ENCODE data around the gene C3.
A peak's percentile ranks its signal among the peaks of the same experiment; 100 is the strongest.

C3 gene

DNA sequence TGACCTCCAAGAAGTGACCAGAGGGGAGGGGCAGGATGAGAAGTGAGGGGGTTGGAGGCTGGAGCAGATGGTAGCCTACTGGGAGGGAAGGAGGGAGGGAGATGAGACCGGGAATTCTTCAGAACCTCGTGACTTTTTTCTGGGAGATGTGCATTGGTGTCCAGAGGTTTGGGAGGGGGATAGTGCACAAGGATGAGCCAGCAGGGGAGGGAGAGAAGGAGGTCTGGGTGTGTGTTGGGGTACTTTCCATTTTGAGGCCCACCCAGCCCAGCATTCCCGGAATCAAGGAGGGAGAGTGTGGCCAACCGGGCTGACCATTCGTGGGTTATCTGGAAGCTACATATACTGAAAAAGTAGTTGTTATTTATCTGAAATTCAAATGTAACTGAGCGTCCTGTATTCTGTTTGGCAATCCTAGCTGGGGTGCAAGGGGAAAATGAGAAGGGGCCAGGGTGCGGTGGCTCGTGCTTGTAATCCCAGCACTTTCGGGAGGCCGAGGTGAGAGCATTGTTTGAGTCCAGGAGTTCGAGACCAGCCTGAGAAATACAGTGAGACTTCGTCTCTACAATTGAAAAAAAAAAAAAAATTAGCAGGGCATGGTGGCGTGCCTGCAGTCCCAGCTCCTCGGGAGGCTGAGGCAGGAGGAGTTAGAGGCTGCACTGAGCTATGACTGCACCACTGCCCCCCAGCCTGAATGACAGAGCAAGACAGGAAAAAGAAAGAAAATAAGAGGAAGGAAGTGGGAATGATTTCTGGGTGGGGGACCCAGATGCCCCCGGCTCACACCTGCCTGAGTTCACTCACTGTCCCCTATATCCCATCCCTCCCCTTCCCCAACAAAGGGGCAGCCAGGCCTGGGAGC, 4.4 kb upstream of the C3 start:
- Histone ChIP-seq H3K36me3 (ENCODE audit: control insufficient read depth, insufficient read depth, low read length, severe bottlenecking) (no peaks in the 10 kb centered on the region), H3K9ac (ENCODE audit: low read length) (no peak overlapping the region), H3K27me3 (replicated peaks; ENCODE audit: control insufficient read depth, insufficient read depth, low read length) (no peaks in the 10 kb centered on the region), H3K4me3 (ENCODE audit: low read length) (no peak overlapping the region), H3K9me3 (ENCODE audit: control insufficient read depth, low read length) (peaks cover 2% of the 10 kb centered on the region), H3K4me1 (ENCODE audit: control insufficient read depth, insufficient read depth, low read length) (peaks cover 37% of the 10 kb centered on the region)
- no peak for DNase-seq (ENCODE audit: low read depth)

DNA sequence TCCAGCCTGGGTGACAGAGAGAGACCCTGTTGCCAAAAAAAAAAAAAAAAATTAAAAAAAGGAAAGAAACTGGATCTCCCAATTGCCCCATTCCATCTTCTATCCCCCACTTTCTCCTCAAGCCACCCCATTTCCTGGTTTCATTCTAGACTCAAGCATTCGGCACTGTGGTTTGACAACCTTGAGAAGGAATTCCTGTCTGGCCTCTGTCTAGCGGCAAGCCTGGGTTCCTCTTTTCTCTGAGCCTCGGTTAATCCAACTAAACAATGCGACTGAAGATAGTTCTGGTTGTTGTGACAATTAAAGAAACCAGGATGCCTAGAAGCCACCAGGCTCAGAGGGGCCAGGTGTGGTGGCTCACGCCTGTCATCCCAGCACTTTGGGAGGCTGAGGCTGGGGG, 3.3 kb upstream of the C3 start:
- Histone ChIP-seq H3K9ac (ENCODE audit: low read length) (peak overlapping the region; percentile 6), H3K4me1 (ENCODE audit: control insufficient read depth, insufficient read depth, low read length) (peaks cover 41% of the 10 kb centered on the region), H3K9me3 (ENCODE audit: control insufficient read depth, low read length) (peaks cover 2% of the 10 kb centered on the region), H3K36me3 (ENCODE audit: control insufficient read depth, insufficient read depth, low read length, severe bottlenecking) (no peaks in the 10 kb centered on the region), H3K4me3 (ENCODE audit: low read length) (no peak overlapping the region), H3K27me3 (replicated peaks; ENCODE audit: control insufficient read depth, insufficient read depth, low read length) (no peaks in the 10 kb centered on the region)
- DNase-seq (ENCODE audit: low read depth): peak; percentile 20

DNA sequence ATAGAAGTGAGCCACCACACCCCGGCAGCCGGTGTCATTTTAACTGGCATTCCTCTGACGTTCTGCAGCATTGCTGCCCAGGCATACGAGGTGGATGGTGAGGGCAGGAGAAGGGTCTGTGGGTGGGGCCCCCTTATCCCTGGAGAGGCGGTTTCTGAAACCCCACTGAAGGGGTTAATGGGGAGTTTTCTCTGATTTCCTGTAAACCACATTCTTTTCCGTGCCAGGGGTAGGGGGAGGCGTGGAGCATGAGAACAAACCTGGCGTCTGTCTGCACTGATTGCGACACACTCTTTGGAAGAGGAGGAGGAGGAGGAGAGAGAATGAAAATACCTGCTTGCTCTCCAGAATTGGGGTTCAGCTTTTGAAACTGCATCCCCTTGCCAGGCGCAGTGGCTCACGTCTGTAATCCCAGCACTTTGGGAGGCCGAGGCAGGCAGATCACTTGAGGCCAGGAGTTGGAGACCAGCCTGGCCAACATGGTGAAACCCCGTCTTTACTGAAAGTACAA, 2.7 kb upstream of the C3 start:
- Histone ChIP-seq H3K9me3 (ENCODE audit: control insufficient read depth, low read length) (peaks cover 2% of the 10 kb centered on the region), H3K4me1 (ENCODE audit: control insufficient read depth, insufficient read depth, low read length) (peaks cover 41% of the 10 kb centered on the region), H3K27me3 (replicated peaks; ENCODE audit: control insufficient read depth, insufficient read depth, low read length) (no peaks in the 10 kb centered on the region), H3K9ac (ENCODE audit: low read length) (peak overlapping the region; percentile 56), H3K36me3 (ENCODE audit: control insufficient read depth, insufficient read depth, low read length, severe bottlenecking) (no peaks in the 10 kb centered on the region), H3K4me3 (ENCODE audit: low read length) (peak overlapping the region; percentile 58)
- DNase-seq (ENCODE audit: low read depth): peak; percentile 73

DNA sequence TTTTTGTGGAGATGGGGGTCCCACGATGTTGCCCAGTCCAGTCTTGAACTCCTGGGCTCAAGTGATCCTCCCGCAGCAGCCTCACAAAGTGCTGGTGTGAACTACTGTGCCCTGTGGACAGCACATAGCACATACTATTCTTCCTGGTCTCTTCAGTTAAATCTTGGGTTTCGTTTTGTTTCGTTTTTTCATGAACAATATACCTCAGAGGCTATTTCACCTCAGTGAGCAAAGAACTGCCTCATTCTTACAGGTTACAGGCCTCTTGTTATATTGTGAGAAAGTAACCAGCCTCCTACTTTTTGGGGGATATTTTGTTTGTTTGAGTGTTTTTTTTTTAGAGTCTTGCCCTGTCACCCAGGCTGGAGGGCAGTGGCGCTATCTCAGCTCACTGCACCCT, 1.3 kb upstream of the C3 start:
- Histone ChIP-seq H3K27me3 (replicated peaks; ENCODE audit: control insufficient read depth, insufficient read depth, low read length) (no peaks in the 10 kb centered on the region), H3K4me1 (ENCODE audit: control insufficient read depth, insufficient read depth, low read length) (peaks cover 41% of the 10 kb centered on the region), H3K9me3 (ENCODE audit: control insufficient read depth, low read length) (no peaks in the 10 kb centered on the region), H3K9ac (ENCODE audit: low read length) (no peak overlapping the region), H3K36me3 (ENCODE audit: control insufficient read depth, insufficient read depth, low read length, severe bottlenecking) (peaks cover 12% of the 10 kb centered on the region), H3K4me3 (ENCODE audit: low read length) (no peak overlapping the region)
- no peak for DNase-seq (ENCODE audit: low read depth)

DNA sequence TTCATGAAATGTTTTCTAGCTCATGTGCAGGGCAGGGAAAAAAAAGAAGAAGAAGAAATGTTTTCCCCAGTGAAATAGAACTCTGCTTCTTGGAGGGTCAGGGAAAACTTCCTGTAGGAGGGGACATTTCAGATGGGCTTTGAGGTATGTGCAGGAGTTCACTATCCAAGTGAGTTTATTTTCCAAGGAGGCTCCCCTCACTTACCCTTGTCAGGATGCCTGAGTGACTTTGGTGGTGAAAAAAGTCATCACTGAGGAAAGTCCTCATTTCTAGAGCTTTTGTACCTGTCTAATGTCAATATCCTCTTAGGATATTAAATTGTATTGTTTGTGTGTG, 656 bp upstream of the C3 start:
- H3K4me3 ChIP-seq (ENCODE audit: low read length): peak overlapping the region; percentile 9
- peak overlapping the region; percentile 46 for H3K9ac ChIP-seq (ENCODE audit: low read length)
- no peak for DNase-seq (ENCODE audit: low read depth)
- peaks cover 41% of the 10 kb centered on the region for H3K4me1 ChIP-seq (ENCODE audit: control insufficient read depth, insufficient read depth, low read length)
- H3K36me3 ChIP-seq (ENCODE audit: control insufficient read depth, insufficient read depth, low read length, severe bottlenecking): peaks cover 18% of the 10 kb centered on the region
- no peaks in the 10 kb centered on the region for H3K9me3 ChIP-seq (ENCODE audit: control insufficient read depth, low read length)
- H3K27me3 ChIP-seq (replicated peaks; ENCODE audit: control insufficient read depth, insufficient read depth, low read length): no peaks in the 10 kb centered on the region

DNA sequence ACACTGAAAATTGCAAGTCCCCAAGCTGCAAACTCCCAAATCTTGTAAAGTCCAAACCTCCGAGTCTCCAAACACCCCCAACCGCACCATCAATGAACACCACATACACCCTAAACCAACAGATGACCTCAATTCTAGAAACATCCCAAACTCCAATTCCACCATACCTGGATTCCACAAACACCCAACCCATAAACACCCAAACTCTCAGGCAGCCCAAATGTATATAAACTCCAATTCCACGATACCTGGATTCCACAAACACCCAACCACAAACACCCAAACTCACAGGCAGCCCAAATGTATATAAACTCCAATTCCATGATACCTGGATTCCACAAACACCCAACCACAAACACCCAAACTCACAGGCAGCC, 470 bp downstream of the C3 start:
- no peak for DNase-seq (ENCODE audit: low read depth)
- Histone ChIP-seq H3K4me1 (ENCODE audit: control insufficient read depth, insufficient read depth, low read length) (peaks cover 41% of the 10 kb centered on the region), H3K36me3 (ENCODE audit: control insufficient read depth, insufficient read depth, low read length, severe bottlenecking) (peaks cover 23% of the 10 kb centered on the region)

DNA sequence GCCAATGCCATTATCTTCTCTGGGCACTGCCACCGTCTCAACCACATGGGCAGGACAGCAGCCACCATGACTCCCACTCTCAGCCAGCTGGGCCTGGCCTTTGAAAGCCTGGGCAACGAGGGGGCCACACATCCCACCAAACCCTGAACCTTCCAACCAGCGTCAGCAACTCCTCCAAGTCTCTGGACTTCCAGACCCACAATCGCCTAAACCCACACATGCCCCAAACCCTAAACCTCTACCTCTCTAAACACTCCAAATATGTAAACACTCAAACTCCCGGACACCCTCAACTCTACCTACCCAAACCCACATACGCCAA, 949 bp downstream of the C3 start:
- Histone ChIP-seq H3K9ac (ENCODE audit: low read length) (peak overlapping the region; percentile 80), H3K9me3 (ENCODE audit: control insufficient read depth, low read length) (no peaks in the 10 kb centered on the region), H3K36me3 (ENCODE audit: control insufficient read depth, insufficient read depth, low read length, severe bottlenecking) (peaks cover 23% of the 10 kb centered on the region), H3K4me1 (ENCODE audit: control insufficient read depth, insufficient read depth, low read length) (peaks cover 41% of the 10 kb centered on the region), H3K27me3 (replicated peaks; ENCODE audit: control insufficient read depth, insufficient read depth, low read length) (no peaks in the 10 kb centered on the region), H3K4me3 (ENCODE audit: low read length) (peak overlapping the region; percentile 84)
- DNase-seq (ENCODE audit: low read depth): no peak

More for the DNA sequence above, 470 bp downstream of the C3 start:
- Histone ChIP-seq H3K4me3 (ENCODE audit: low read length) (peak overlapping the region; percentile 84), H3K27me3 (replicated peaks; ENCODE audit: control insufficient read depth, insufficient read depth, low read length) (no peaks in the 10 kb centered on the region), H3K9ac (ENCODE audit: low read length) (peak overlapping the region; percentile 80), H3K9me3 (ENCODE audit: control insufficient read depth, low read length) (no peaks in the 10 kb centered on the region)

DNA sequence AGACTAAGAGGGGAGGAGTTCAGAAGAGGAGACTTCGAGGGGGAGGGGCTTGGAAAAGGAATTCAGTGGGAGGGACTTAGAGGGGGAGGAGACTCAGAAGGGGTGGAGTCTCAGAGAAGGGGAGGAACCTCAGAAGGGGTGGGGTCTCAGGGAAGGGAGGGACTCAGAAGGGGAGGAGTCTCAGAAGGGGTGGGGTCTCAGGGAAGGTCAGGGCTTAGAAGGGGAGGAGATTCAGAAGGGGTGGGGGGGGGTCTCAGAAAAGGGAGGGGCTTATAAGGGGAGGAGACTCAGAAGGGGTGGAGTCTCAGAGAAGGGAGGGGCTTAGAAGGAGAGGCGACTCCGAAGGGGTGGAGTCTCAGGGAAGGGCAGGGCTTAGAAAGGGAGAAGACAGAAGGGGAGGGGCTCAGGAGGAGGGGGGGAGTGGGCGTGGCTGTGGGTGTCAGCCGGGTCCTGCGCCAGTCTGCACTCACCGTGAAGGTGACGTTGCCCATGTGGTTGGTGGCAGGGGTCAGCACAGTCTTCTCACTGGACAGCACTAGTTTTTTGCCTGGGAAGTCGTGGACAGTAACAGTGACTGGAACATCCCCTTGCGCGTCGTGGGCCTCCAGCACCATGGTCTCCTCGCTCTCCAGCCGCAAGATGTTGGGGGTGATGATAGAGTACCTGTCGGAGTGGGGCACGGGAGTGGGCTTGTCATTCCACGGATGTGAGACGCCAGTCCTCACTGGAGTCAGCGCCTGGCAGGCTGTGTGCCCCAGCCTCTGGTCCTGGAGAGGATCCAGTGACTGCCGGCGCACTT, 1.5 kb downstream of the C3 start:
- Histone ChIP-seq H3K9me3 (ENCODE audit: control insufficient read depth, low read length) (no peaks in the 10 kb centered on the region), H3K4me1 (ENCODE audit: control insufficient read depth, insufficient read depth, low read length) (peaks cover 41% of the 10 kb centered on the region), H3K36me3 (ENCODE audit: control insufficient read depth, insufficient read depth, low read length, severe bottlenecking) (peaks cover 23% of the 10 kb centered on the region), H3K4me3 (ENCODE audit: low read length) (peak overlapping the region; percentile 84), H3K27me3 (replicated peaks; ENCODE audit: control insufficient read depth, insufficient read depth, low read length) (no peaks in the 10 kb centered on the region), H3K9ac (ENCODE audit: low read length) (peak overlapping the region; percentile 80)
- DNase-seq (ENCODE audit: low read depth): peak; percentile 21

DNA sequence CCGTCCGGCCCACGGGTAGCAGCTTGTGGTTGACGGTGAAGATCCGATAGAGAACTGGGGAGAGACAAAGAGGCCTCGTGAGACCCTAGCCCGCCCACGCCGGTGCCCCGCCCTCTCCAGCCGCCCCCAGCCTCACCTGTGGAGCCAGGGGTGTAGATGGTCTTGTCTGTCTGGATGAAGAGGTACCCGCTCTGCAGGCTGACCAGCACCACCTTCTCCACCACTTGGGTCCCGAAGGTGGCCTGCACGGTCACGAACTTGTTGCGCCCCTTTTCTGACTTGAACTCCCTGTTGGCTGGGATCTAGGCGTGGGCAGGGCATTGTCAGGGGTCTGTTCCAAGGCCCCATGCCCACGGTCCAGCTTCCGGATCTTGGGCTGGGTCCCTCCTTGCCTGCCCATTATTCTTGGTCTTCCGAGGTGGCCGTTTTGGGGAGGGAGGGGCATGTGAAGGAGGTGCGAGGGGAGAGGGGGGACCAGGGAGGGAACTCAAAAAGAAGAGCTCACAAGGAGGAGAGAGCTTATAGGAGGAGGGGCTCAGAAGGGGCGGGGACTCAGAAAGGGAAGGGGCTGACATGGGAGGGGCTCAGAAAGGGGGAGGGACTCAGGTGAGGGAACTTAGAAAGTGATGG, 2.2 kb downstream of the C3 start:
- H3K36me3 ChIP-seq (ENCODE audit: control insufficient read depth, insufficient read depth, low read length, severe bottlenecking): peaks cover 24% of the 10 kb centered on the region
- H3K9me3 ChIP-seq (ENCODE audit: control insufficient read depth, low read length): no peaks in the 10 kb centered on the region
- no peaks in the 10 kb centered on the region for H3K27me3 ChIP-seq (replicated peaks; ENCODE audit: control insufficient read depth, insufficient read depth, low read length)
- no peak for DNase-seq (ENCODE audit: low read depth)
- peaks cover 34% of the 10 kb centered on the region for H3K4me1 ChIP-seq (ENCODE audit: control insufficient read depth, insufficient read depth, low read length)
- H3K4me3 ChIP-seq (ENCODE audit: low read length): no peak overlapping the region
- H3K9ac ChIP-seq (ENCODE audit: low read length): no peak overlapping the region

DNA sequence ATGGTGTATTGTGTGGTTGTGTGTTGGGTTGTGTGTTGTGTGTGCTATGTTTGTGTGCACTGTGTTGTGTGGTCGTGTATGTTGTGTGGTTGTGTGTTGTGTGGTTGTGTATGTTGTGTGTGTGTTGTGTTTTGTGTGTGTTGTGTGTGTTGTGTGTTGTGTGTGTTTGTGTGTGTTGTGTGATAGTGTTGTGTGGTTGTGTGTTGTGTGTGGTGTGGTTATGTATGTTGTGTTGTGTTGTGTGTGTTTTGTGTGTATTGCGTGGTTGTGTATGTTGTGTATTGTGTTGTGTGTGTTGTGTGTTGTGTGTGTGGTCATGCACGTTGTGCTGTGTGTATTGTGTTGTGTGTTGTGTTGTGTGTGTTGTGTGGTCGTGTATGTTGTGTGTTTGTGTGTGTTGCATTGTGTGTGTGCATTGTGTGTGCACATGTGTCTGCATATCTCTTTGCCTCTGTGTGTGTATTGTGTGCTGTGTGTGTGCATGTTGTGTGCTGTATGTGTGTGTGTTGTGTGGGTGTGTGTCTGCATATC, 2.9 kb downstream of the C3 start:
- Histone ChIP-seq H3K4me3 (ENCODE audit: low read length) (no peak overlapping the region), H3K4me1 (ENCODE audit: control insufficient read depth, insufficient read depth, low read length) (peaks cover 27% of the 10 kb centered on the region), H3K36me3 (ENCODE audit: control insufficient read depth, insufficient read depth, low read length, severe bottlenecking) (peaks cover 31% of the 10 kb centered on the region), H3K9me3 (ENCODE audit: control insufficient read depth, low read length) (no peaks in the 10 kb centered on the region), H3K27me3 (replicated peaks; ENCODE audit: control insufficient read depth, insufficient read depth, low read length) (no peaks in the 10 kb centered on the region), H3K9ac (ENCODE audit: low read length) (no peak overlapping the region)
- no peak for DNase-seq (ENCODE audit: low read depth)

DNA sequence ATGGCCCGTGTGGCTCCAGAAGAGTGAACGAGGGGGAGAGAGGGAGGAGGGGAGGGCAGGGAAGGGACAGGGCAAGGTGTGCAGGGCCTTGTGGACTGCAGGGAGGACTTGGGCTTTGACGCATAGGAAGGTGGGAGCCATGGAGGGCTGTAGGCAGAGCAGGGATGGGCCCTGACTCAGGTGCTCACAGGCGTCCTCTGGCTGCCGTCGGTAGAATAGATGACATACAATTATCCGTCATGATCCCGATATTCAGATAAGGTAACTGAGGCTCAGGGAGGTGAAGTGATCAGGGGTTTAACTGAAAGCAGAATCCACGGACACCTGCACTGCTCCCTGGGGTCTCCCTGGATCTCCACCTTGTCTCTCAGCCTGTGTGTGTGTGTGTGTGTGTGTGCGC, 3.4 kb downstream of the C3 start:
- no peak overlapping the region for H3K4me3 ChIP-seq (ENCODE audit: low read length)
- DNase-seq (ENCODE audit: low read depth): no peak
- no peaks in the 10 kb centered on the region for H3K9me3 ChIP-seq (ENCODE audit: control insufficient read depth, low read length)
- peaks cover 22% of the 10 kb centered on the region for H3K4me1 ChIP-seq (ENCODE audit: control insufficient read depth, insufficient read depth, low read length)
- H3K27me3 ChIP-seq (replicated peaks; ENCODE audit: control insufficient read depth, insufficient read depth, low read length): no peaks in the 10 kb centered on the region
- H3K9ac ChIP-seq (ENCODE audit: low read length): no peak overlapping the region
- peaks cover 35% of the 10 kb centered on the region for H3K36me3 ChIP-seq (ENCODE audit: control insufficient read depth, insufficient read depth, low read length, severe bottlenecking)
